ENCODE results near the gene LRR1. TPM values are rescaled to one million over a fixed set of nuclear protein-coding genes. Genes with fewer than 3 reads are reported as not detected.
"Not testable (repeated sequence)": the region's sequence is repeated elsewhere in the genome, so short reads cannot be mapped to it uniquely, and the experiment has no call there.

Gene LRR1
- polyA plus RNA-seq, 10 donors = 5.7 to 11.8 (median 9.7) TPM

- DNase-seq = peak; percentile 100
Observed at GRCh38 chr14:49585803-49586672, 12.7 kb upstream of the LRR1 start, which contains the start of gene RPS29. Gene RPS29, minus strand, starts transcription at chr14:49586380. Its CDS starts 34 bp downstream, at chr14:49586346.

GRCh38 chr14:49586673-49587460, 11.9 kb upstream of the LRR1 start:
- peak; percentile 70 to 85 (median 74) for DNase-seq

GRCh38 chr14:49589387-49589786, 9.4 kb upstream of the LRR1 start:
- DNase-seq = no peak

- DNase-seq = peak in 1 of 3 donors; percentile 26
Observed at GRCh38 chr14:49593016-49593415, 5.7 kb upstream of the LRR1 start.

GRCh38 chr14:49594347-49595091, 4.2 kb upstream of the LRR1 start:
- DNase-seq = peak in 2 of 3 donors; percentile 46 to 66

- DNase-seq = no peak
Observed at GRCh38 chr14:49598189-49598484, 603 bp upstream of the LRR1 start.

- no peak for DNase-seq
Observed at GRCh38 chr14:49607583-49607982, 8.8 kb downstream of the LRR1 start.

GRCh38 chr14:49612251-49612650, 13.5 kb downstream of the LRR1 start:
- no peak for DNase-seq

GRCh38 chr14:49612671-49613070, 13.9 kb downstream of the LRR1 start:
- DNase-seq = no peak

GRCh38 chr14:49614196-49614595, 15.5 kb downstream of the LRR1 start:
- DNase-seq = no peak

- no peak for DNase-seq
Observed at GRCh38 chr14:49615776-49616175, 17.0 kb downstream of the LRR1 start.

GRCh38 chr14:49617852-49618519, 19.2 kb downstream of the LRR1 start:
- no peak for DNase-seq

- DNase-seq = not testable (repeated sequence)
Observed at GRCh38 chr14:49619273-49619672, 20.5 kb downstream of the LRR1 start.

GRCh38 chr14:49619730-49620129, 21.0 kb downstream of the LRR1 start:
- DNase-seq = no peak

GRCh38 chr14:49620182-49621113, 21.7 kb downstream of the LRR1 start, which contains the start of the genes MGAT2 and RPL36AL:
Gene MGAT2, plus strand, starts transcription at chr14:49620799. Its CDS starts 470 bp downstream, at chr14:49621269.
Gene RPL36AL, minus strand, starts transcription at chr14:49620626. Its CDS starts 1,522 bp downstream, at chr14:49619104.
- DNase-seq = peak; percentile 99 to 100 (median 99)

- peak in 2 of 3 donors; percentile 52 to 53 for DNase-seq
Observed at GRCh38 chr14:49621114-49621881, 22.6 kb downstream of the LRR1 start.

- no peak for DNase-seq
Observed at GRCh38 chr14:49622022-49622607, 23.4 kb downstream of the LRR1 start.

GRCh38 chr14:49623387-49623786, 24.6 kb downstream of the LRR1 start:
- DNase-seq = no peak

Data from muscle of back (tissue), 11 donors.